Stimulated activated CD8-positive, alpha-beta memory T cell treated with anti-CD3 and anti-CD28 coated beads, Interleukin-7, amount 100 ng/mL, for 48 hours (primary cell): ENCODE data around the gene FTSJ3.
"Not testable (repeated sequence)": the region's sequence is repeated elsewhere in the genome, so short reads cannot be mapped to it uniquely, and the experiment has no call there.

Source experiments
- DNase-seq, 2 donors: peaks; one replicate each; pipeline ENCODE4 v3.0.0-alpha.2; 2020; ENCODE audit warnings: low read depth in 1 of 2; ENCODE audit errors: extremely low read depth in 1 of 2

FTSJ3 gene, protein sequence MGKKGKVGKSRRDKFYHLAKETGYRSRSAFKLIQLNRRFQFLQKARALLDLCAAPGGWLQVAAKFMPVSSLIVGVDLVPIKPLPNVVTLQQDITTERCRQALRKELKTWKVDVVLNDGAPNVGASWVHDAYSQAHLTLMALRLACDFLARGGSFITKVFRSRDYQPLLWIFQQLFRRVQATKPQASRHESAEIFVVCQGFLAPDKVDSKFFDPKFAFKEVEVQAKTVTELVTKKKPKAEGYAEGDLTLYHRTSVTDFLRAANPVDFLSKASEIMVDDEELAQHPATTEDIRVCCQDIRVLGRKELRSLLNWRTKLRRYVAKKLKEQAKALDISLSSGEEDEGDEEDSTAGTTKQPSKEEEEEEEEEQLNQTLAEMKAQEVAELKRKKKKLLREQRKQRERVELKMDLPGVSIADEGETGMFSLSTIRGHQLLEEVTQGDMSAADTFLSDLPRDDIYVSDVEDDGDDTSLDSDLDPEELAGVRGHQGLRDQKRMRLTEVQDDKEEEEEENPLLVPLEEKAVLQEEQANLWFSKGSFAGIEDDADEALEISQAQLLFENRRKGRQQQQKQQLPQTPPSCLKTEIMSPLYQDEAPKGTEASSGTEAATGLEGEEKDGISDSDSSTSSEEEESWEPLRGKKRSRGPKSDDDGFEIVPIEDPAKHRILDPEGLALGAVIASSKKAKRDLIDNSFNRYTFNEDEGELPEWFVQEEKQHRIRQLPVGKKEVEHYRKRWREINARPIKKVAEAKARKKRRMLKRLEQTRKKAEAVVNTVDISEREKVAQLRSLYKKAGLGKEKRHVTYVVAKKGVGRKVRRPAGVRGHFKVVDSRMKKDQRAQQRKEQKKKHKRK

DNA sequence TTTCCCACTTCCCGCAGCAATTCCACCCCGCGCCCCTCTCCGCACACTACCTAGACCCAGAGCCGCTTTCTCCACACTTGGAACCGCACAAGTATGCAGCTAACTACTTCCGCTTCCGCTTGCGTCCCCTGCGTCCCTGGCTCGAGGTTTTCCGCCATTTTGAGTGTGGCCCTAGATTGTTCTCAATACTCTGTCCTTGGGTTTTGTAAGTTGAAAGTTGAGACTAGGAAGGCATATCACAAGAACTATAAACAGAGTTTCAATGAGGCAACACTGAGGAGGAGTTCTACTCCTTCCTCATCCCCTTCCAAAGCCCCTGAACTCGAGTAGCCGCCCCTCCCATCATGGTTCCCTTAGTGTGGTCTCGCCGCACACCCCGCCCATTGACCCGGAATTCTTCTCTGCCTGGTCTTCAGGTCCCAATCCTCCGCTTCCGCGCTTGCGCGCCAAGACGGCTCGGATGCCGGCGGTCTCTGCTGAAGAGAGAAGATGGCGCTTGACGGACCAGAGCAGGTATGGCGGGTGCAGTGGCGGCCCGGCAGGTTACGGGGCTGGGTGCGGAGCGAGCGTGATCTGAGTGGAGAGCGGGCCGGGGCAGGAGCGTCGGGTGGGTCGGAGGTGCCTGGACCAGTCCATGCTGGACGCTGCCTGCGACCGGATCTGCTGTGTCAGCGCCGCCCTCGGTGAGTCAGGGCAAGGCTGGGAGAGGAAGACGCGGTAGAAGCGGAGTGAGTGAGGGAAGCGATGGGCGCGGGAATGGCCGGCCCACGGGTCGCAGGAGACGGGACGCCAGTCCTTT, at the start of gene FTSJ3, which contains the start of gene PSMC5:
Gene FTSJ3 (minus strand): TSS at position 662 of the 799 bp plus-strand sequence. CDS start 761 bp downstream, outside the sequence.
Gene PSMC5 (plus strand): TSS at position 430 of the 799 bp plus-strand sequence. CDS start 60 bp downstream, at position 490.
- DNase-seq: peak; percentile 79 to 94

DNA sequence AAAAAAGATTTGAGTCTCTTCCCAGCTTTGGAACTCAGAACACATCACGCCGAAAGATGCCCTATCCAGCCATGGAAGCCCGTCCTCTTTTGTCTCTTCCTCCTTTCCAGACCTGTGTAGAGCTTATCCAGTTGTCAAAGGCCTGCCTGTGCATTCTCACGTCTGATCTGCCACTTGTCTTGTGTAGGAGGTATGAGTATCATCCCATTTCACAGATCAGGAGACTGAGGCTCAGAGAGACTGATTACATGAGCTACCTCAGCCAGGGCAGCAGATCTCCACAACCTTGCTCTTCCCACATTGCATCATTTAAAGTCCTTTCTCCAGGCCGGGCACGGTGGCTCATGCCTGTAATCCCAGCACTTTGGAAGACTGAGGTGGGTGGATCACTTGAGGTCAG, 47.2 kb upstream of the FTSJ3 start:
- DNase-seq: not testable (repeated sequence)

DNA sequence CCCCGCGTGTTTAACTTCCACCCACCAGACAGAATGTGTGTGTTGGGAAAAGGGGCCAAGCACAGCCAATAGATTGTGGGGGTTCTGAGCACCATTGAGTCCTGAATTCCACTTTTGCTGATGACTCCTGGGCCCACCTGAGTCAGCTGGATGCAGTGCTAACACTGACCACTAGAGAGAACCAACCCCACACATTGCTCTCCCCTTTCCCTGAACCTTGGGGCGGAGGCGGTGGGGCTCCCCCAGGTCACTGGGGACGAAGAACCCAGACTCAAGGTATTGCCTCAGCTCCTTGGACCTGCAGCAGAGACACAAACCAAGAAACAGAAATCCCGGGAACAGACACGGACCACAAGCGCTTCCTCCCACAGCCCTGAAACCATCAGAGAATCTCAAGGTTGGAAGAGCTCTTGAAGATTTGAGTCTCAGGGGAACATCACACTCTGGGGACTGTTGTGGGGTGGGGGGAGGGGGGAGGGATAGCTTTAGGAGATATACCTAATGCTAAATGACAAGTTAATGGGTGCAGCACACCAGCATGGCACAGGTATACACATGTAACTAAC, 46.7 kb upstream of the FTSJ3 start:
- DNase-seq: not testable (repeated sequence)

DNA sequence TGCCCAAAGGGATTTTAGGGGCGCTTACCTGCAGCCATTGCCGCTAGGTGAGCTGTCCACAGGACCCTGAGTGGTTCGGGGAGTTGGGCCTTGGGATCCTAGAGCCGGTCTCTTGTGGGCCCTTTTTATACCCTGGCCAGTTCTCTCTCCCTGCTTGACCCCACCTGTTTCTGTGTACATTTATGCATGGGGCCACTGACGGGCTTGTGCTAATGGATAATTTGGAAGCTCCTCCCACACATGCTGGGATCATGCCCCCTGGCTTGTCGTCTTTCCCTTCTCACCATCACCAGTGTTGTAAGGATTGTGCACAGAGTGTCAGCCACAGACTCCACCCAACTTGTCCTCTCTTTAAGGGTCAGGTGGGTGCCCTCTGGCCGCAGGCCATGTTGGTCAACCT, 46.1 kb upstream of the FTSJ3 start, which contains the start of gene CSH2:
Gene CSH2 (minus strand): TSS at position 101 of the 400 bp plus-strand sequence. CDS start 63 bp downstream, at position 38.
- not testable (repeated sequence) for DNase-seq

DNA sequence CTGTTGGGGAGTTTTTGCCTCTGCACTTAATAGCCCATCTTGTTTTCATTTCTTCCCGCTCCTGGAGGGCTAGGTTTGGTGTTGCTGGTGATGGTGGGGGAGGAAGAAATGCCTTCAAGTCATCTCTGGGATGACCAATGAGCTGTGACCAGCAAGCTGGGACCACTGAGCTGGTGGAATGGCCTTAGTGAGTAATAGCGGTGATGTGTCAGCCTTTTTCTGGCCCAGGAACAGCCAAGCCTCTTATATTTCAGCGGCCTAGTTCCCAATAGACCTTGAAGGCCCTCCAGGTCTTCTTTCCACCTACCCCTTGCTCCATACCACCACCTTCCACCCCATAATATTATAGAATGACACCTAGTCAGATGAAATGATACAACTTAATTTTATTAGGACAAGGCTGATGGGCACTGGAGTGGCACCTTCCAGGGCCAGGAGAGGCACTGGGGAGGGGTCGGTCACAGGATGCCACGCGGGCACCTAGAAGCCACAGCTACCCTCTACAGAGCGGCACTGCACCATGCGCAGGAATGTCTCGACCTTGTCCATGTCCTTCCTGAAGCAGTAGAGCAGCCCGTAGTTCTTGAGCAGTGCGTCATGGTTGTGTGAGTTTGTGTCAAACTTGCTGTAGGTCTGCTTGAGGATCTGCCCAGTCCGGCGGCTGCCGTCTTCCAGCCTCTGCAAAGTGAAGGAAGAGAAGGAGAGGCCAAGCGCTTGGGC, 44.3 kb upstream of the FTSJ3 start:
- not testable (repeated sequence) for DNase-seq

DNA sequence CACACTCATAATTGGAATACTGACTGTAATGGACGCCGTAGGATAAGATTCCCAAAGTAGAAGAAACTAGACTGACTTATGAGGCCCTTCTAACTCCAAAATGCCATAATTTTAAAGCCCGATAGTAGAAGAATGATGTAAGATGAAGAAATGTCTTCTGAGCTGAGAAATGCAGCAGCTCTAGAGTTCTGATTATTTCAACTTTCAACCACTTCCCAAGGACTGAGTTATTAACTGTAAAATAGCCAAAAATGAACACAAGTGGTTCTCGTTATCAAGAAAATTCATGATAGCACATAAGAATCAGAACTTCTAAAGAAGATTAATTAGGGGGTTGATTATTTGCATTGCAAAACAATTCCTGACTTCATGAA, 42.8 kb upstream of the FTSJ3 start:
- not testable (repeated sequence) for DNase-seq

DNA sequence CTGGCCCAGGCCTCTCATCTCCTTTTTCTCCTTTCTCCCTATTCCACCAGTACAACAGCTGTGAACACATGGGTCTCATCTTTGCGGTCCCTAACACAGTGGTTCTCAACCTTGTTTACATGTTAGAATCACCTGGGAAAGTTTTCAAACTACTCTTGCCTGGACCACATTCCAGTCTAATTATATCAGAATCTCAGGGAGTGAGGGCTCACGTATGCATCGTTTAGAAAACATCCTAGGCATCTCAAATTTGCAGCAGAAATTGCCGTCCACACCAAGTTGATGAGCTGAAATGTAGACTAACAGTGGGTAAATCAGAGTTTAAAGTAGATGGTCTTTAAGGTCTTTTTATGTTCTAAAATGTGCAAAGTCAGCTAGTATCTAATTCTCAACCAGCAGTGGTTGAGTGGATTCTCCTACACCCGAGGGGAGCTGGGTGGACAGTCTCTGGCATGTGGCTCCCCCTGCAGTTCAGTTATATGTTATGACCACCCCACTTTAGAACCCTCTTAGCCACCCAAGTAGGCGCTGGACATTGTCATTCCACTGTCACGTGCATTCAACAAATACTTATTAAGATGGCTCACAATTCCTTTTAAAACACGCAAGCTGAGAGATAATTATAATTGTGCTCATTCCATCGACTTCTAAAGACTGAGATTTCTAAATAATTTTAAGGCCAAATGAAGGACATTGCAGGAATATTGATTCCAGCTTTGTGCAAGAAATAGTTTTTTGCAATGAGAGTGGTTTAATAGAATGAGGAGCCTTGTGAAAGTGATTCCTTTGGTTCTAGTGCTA, 42.2 kb upstream of the FTSJ3 start:
- not testable (repeated sequence) for DNase-seq

DNA sequence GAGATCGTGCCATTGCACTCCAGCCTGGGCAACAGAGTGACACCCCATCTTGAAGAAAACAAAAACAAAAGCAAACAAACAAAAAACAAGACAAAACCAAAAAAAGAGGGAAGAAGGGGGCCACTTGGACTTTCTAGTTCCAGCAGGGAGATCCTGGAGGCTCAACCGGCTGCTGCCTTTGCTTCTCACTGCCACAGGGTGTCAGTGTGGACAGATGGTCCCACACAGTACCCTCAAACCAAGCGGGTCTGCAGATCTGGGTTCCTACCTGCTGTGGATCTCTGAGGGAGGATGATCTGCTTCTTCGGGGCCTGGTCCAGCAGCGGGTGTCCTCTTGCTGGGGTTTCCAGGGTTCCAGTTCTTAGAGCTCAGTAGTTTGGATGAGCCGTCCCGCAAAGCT, 39.2 kb upstream of the FTSJ3 start:
- DNase-seq: not testable (repeated sequence)

DNA sequence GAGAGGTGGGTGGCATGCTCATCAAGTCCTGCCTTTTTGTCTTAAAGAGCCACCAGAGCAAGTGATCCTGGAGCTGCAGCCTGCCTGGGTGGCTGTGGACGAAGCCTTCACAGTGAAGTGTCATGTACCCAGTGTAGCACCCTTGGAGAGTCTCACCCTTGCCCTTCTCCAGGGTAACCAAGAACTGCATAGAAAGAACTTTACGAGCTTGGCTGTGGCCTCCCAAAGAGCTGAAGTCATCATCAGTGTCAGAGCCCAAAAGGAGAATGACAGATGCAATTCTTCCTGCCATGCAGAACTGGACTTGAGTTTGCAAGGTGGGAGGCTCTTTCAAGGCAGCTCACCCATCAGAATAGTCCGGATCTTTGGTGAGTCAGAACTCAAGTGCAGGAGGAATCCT, 31.8 kb upstream of the FTSJ3 start:
- no peak for DNase-seq

DNA sequence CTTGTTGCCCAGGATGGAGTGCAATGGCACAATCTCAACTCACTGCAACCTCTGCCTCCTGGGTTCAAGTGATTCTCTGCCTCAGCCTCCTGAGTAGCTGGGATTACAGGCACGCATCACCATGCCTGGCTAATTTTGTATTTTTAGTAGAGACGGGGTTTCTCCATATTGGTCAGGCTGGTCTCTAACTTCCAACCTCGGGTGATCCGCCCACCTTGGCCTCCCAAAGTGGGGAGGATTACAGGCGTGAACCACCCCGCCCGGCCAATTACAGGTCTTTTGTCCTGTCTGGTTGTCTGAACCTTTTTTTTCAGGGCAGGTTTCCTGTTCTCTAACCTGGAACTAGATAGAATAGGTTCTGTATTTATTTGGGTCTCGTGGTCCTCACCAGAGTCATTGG, 29.0 kb upstream of the FTSJ3 start:
- not testable (repeated sequence) for DNase-seq

DNA sequence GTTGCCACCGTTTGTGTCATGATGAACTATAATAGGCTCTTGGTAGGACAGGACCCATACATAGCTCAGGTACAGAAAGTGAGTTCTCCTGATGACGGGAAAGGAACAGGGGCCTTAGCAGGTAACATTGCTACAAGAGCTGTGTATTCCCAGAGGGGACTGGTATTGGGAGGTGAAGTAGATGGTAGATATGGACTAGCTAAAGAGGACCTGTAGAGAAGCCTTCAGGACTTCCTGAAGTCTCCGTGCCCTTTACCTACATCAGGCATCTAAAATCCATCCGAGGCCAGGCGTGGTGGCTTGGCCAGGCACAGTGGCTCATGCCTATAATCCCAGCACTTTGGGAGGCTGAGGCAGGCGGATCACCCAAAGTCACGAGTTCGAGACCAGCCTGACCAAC, 27.7 kb upstream of the FTSJ3 start:
- DNase-seq: no peak

DNA sequence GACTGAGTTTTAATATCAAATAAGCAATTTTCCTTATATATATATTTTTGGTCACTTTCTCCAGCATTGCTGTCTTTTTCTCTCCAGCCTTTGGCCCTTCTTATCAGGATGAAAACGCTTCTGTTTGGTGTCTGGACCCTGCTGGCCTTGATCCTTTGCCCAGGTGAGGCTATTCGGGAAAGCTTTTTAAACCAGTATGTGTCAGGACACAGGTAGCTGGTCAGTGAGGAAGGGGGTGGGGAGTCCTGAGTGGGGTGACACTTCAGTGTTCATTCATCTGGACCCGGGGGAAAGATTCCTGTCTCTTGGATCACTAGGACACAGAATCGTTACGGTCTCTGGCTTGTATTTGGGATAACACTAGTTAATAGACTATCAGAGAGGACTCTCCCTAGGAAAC, 27.2 kb upstream of the FTSJ3 start:
- DNase-seq: no peak

DNA sequence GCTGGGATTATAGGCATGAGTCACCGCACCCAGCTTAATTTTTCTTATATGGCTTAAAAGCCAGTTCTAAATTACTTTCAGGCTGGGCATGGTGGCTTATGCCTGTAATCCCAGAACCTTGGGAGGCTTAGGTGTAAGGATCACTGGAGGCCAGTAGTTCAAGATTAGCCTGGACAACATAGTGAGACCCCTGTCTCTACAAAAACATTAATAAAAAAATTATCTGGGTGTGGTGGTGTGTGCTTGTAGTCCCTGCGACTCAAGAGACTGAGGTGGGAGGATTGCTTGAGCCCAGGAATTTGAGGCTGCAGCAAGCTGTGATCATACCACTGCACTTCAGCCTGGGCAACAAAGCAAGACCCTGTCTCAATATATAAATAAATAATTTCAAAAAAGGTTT, 25.8 kb upstream of the FTSJ3 start:
- DNase-seq: no peak

DNA sequence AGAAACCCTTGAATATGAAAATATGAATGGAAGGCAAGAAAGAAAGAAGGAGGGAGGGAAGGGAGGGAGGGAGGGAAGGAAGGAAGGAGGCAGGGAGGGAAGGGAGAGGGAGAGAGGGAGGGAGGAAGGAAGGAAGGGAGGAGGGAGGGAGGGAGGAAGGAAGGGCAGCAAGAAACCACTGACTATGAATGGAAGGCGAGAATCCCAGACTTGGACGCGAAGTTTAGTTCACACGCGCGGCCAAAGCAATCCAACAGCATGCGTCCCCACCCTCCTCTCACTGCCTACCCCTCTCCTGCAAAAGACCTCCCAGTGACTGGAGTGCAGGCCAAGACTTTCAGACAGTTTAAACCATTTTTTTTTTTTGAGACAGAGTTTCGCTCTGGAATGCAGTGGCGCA, 22.9 kb upstream of the FTSJ3 start:
- no peak for DNase-seq

DNA sequence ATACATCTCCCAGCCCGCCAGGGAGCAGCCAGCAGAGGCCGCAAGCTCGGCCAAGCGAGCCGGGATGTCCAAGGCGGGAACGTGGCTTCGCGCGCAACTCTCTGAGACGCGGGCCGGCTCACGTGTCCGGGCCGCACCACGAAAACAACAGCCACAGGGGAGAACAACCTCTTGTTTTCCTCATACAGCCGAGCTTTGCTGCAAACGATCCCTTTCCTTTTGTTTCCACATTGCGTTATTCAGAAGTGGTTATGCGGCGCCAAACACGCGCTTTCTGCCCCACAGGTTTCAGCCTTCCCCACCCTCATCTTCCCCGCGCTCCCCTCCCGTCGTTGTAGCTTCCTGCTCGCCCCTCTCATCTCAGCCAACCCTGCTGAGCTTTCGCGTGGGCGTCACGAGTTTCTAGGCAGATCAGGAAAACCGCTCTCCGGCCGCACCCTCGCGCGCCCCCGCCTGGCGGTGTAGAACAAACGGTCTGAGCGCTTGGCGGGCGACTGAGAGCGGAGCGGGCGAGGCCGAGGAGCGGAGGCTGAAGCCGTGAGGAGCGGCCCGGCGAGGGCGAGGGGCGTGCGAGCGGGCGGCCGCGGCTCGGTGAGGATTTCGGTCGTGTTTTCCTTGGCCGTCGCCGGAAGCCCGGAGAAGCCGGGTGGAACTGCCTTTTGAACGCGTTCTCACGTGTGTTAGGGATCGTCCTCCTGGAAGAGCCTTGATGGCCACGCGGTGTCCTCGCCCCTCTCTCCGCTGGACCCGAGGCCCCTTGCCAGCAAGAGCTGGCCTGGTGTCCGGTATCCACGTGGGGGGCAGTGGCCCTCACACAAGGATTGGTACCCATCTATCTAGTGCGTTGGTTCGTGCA, 21.6 kb upstream of the FTSJ3 start:
- DNase-seq: peak; percentile 89 to 95

DNA sequence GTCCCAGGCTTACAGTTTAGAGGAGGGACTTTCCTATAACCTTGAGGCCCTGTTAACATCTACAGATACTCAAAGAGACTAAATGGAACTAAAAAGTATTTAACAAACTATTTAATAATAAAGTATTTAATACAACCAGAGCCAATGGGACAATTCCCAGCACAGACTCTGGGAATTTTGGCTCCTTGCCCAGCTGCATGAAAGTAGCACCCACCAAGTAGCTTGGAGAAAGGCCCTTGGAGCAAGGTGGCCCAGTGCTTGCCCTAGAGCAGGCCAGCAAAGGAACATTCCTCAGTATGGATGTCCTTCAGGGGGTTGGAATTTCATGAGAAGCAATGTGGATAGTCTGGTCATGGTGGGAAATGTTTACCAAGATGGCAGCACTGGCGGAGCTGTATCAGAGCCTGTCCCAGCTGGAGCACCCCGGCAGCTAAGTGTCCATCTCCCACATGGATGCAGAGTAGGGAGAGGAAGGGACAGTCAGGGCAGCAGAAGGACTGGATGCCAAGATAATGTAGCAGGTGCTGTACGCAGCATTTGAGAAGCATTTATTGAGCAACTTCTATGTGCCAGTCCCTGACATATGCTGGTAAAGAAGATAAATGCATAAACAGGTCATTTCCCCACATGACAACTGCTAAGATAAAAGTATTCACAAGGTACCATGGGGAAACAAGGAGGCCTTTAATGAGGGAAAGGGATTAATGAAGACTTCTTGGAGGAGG, 20.2 kb upstream of the FTSJ3 start:
- DNase-seq: no peak

DNA sequence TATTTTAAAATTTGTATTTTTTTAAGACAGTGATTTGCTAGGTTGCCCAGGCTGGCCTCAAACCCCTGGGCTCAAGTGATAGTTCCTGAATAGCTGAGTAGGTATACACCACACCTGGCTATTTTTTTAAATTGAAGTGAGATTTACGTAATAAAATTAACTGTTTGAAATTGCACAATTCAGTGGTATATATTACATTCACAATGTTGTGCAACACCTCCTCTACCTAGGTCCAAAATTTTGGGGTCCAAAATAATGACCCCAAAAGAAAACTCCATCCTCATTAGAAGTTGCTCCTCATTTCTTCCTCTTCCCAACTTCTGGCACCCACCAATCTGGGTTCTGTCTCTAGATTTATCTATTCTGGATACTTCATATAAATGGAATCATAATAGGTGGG, 18.0 kb upstream of the FTSJ3 start:
- DNase-seq: no peak
